ENCODE results near the gene SCNN1B. TPM values are rescaled to one million over a fixed set of nuclear protein-coding genes. Genes with fewer than 3 reads are reported as not detected.

Gene SCNN1B
- total RNA-seq, 2 experiments from 2014 or later: not detected

DNA sequence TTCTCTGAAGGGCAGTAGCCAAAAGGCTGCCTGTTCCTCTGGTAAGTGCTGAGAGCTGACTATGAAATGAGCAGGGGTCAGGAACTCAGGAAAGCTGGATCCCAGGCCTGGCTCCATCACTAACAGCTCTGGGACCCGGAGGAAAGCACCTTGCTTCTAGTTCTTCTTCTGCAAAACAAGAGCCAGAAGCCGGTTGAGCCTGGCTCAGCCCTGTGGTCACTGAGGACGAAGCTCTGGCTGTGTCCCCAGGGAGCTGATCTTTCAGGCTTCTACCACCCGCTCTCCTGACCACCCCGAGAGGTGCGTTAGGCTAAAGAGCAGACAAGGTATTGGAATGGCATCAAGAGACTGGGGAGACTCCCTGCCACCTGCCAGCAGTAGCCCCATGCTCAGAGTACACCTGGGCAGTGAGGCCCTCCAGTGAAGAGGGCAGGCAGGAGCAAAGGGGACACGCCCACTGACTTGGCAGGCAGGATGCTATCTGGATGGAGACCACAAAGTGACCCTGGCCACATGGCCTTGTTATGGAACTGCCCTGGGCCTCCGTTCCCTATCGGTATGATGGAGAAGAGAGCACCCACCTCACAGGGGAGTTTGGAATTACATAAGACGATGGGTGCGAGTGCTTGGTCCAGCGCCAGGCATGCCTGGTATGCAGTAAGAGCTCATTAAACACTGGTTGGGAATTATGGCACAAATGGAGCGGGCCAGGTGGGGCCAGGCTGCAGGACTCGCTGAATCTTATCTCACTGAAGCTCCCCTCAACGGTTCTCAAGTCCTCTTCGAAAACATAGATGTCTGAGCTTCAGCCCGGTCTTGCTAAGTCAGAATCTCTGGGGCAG, 89.5 kb downstream of the SCNN1B start:
- Mint-ChIP-seq H3K27me3 (no peaks in the 10 kb centered on the region), H3K27ac (no peak overlapping the region), H3K4me1 (ENCODE audit: low read depth) (no peaks in the 10 kb centered on the region), H3K9me3 (no peaks in the 10 kb centered on the region), H3K4me3 (no peak overlapping the region), H3K36me3 (ENCODE audit: low read depth) (peaks cover 75% of the 10 kb centered on the region)
- Histone ChIP-seq H3K9me3 (ENCODE audit: control insufficient read depth in 1 of 2, insufficient read depth in 1 of 2, low read length in 2 of 2) (no peaks in the 10 kb centered on the region), H3K27me3 (ENCODE audit: control insufficient read depth in 1 of 2, insufficient read depth in 2 of 2, low read length in 2 of 2) (no peaks in the 10 kb centered on the region), H3K27ac (ENCODE audit: low read depth in 1 of 2, low read length in 2 of 2) (no peak overlapping the region), H3K4me1 (ENCODE audit: insufficient read depth, low read length) (no peaks in the 10 kb centered on the region), H3K36me3 (ENCODE audit: insufficient read depth, low read length) (peaks cover 62% of the 10 kb centered on the region), H3K4me3 (ENCODE audit: low read length) (no peak overlapping the region)
- CTCF ChIA-PET: no interaction called here
- DNase-seq: no peak
- ATAC-seq (ENCODE audit: poor library complexity): no peak
- TF ChIP-seq CTCF (IDR thresholded peaks at IDR 0.05): no peak
- POLR2A ChIA-PET: no interaction called here
- intact Hi-C loops (cut with DNase I, micrococcal nuclease): no loop called here

GRCh38 chr16:23392223-23392600, 90.1 kb downstream of the SCNN1B start:
- Histone ChIP-seq H3K4me3 (ENCODE audit: low read length) (no peak overlapping the region), H3K4me1 (ENCODE audit: insufficient read depth, low read length) (no peaks in the 10 kb centered on the region), H3K27me3 (ENCODE audit: control insufficient read depth in 1 of 2, insufficient read depth in 2 of 2, low read length in 2 of 2) (no peaks in the 10 kb centered on the region), H3K27ac (ENCODE audit: low read depth in 1 of 2, low read length in 2 of 2) (no peak overlapping the region), H3K36me3 (ENCODE audit: insufficient read depth, low read length) (peaks cover 67% of the 10 kb centered on the region), H3K9me3 (ENCODE audit: control insufficient read depth in 1 of 2, insufficient read depth in 1 of 2, low read length in 2 of 2) (no peaks in the 10 kb centered on the region)
- Mint-ChIP-seq H3K36me3 (ENCODE audit: low read depth) (peaks cover 81% of the 10 kb centered on the region), H3K27me3 (no peaks in the 10 kb centered on the region), H3K4me3 (no peak overlapping the region), H3K9me3 (no peaks in the 10 kb centered on the region), H3K27ac (no peak overlapping the region), H3K4me1 (ENCODE audit: low read depth) (no peaks in the 10 kb centered on the region)
- CTCF ChIA-PET: no interaction called here
- POLR2A ChIA-PET: no interaction called here
- no peak for ATAC-seq (ENCODE audit: poor library complexity)
- TF ChIP-seq CTCF (IDR thresholded peaks at IDR 0.05): no peak
- DNase-seq: no peak
- intact Hi-C loops (cut with DNase I, micrococcal nuclease): no loop called here

GRCh38 chr16:23394141-23394831, 92.2 kb downstream of the SCNN1B start:
- H3K4me1 ChIP-seq (ENCODE audit: insufficient read depth, low read length): no peaks in the 10 kb centered on the region
- H3K9me3 ChIP-seq (ENCODE audit: control insufficient read depth in 1 of 2, insufficient read depth in 1 of 2, low read length in 2 of 2): no peaks in the 10 kb centered on the region
- no peak for TF ChIP-seq CTCF (IDR thresholded peaks at IDR 0.05)
- H3K27me3 ChIP-seq (ENCODE audit: control insufficient read depth in 1 of 2, insufficient read depth in 2 of 2, low read length in 2 of 2): no peaks in the 10 kb centered on the region
- H3K9me3 Mint-ChIP-seq: no peaks in the 10 kb centered on the region
- no peak for ATAC-seq (ENCODE audit: poor library complexity)
- peaks cover 91% of the 10 kb centered on the region for H3K36me3 Mint-ChIP-seq (ENCODE audit: low read depth)
- no peaks in the 10 kb centered on the region for H3K27me3 Mint-ChIP-seq
- POLR2A ChIA-PET: no interaction called here
- no peak overlapping the region for H3K27ac Mint-ChIP-seq
- peaks cover 78% of the 10 kb centered on the region for H3K36me3 ChIP-seq (ENCODE audit: insufficient read depth, low read length)
- DNase-seq: no peak
- CTCF ChIA-PET: no interaction called here
- no peaks in the 10 kb centered on the region for H3K4me1 Mint-ChIP-seq (ENCODE audit: low read depth)
- no peak overlapping the region for H3K4me3 Mint-ChIP-seq
- H3K27ac ChIP-seq (ENCODE audit: low read depth in 1 of 2, low read length in 2 of 2): no peak overlapping the region
- intact Hi-C loops (cut with DNase I, micrococcal nuclease): no loop called here
- no peak overlapping the region for H3K4me3 ChIP-seq (ENCODE audit: low read length)
